Measurements from ENCODE around the gene FREM2. TPM values are rescaled to one million over a fixed set of nuclear protein-coding genes. Genes with fewer than 3 reads are reported as not detected.

Gene FREM2
- total and polyA plus RNA-seq, 9 of the 15 experiments (the other 6 are each of a cell fraction or from before 2014, with no cell fraction given): under 0.01 to 0.02 TPM; not detected in 7

DNA sequence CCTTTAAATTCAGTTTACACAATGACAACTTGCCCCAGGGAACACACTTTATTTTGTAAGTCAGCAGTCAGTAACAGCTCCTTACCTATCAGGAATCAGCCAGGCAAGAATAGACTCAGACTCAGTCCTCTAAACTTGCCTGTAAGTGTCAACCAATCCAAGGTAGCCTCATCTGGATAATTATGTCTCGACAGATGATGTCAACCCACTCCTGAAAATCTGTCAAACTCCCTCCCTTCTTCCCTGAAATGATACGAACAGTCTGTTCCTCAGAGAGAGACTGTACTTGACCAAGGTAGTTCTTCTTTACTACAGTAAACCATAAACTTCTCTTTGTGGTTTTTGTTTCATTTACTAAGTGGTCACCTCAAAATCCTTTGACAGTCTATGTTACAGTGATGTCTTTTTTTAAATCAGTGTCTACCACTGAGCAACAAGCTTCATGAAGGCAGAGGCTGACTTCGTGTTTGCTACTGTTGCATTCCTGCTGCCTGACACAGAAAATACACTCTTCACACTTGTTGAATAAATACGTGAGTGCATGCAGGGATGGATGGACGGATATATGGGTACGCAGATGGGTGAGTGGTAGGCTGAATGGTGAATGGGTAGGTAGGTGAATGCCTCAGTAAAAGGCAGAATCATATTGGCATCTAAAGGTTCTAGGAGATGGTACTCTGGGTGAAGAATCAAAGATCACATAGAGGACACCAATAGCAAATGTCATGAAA, 17.5 kb upstream of the FREM2 start (continued):
- TF ChIP-seq, protein P1, sequence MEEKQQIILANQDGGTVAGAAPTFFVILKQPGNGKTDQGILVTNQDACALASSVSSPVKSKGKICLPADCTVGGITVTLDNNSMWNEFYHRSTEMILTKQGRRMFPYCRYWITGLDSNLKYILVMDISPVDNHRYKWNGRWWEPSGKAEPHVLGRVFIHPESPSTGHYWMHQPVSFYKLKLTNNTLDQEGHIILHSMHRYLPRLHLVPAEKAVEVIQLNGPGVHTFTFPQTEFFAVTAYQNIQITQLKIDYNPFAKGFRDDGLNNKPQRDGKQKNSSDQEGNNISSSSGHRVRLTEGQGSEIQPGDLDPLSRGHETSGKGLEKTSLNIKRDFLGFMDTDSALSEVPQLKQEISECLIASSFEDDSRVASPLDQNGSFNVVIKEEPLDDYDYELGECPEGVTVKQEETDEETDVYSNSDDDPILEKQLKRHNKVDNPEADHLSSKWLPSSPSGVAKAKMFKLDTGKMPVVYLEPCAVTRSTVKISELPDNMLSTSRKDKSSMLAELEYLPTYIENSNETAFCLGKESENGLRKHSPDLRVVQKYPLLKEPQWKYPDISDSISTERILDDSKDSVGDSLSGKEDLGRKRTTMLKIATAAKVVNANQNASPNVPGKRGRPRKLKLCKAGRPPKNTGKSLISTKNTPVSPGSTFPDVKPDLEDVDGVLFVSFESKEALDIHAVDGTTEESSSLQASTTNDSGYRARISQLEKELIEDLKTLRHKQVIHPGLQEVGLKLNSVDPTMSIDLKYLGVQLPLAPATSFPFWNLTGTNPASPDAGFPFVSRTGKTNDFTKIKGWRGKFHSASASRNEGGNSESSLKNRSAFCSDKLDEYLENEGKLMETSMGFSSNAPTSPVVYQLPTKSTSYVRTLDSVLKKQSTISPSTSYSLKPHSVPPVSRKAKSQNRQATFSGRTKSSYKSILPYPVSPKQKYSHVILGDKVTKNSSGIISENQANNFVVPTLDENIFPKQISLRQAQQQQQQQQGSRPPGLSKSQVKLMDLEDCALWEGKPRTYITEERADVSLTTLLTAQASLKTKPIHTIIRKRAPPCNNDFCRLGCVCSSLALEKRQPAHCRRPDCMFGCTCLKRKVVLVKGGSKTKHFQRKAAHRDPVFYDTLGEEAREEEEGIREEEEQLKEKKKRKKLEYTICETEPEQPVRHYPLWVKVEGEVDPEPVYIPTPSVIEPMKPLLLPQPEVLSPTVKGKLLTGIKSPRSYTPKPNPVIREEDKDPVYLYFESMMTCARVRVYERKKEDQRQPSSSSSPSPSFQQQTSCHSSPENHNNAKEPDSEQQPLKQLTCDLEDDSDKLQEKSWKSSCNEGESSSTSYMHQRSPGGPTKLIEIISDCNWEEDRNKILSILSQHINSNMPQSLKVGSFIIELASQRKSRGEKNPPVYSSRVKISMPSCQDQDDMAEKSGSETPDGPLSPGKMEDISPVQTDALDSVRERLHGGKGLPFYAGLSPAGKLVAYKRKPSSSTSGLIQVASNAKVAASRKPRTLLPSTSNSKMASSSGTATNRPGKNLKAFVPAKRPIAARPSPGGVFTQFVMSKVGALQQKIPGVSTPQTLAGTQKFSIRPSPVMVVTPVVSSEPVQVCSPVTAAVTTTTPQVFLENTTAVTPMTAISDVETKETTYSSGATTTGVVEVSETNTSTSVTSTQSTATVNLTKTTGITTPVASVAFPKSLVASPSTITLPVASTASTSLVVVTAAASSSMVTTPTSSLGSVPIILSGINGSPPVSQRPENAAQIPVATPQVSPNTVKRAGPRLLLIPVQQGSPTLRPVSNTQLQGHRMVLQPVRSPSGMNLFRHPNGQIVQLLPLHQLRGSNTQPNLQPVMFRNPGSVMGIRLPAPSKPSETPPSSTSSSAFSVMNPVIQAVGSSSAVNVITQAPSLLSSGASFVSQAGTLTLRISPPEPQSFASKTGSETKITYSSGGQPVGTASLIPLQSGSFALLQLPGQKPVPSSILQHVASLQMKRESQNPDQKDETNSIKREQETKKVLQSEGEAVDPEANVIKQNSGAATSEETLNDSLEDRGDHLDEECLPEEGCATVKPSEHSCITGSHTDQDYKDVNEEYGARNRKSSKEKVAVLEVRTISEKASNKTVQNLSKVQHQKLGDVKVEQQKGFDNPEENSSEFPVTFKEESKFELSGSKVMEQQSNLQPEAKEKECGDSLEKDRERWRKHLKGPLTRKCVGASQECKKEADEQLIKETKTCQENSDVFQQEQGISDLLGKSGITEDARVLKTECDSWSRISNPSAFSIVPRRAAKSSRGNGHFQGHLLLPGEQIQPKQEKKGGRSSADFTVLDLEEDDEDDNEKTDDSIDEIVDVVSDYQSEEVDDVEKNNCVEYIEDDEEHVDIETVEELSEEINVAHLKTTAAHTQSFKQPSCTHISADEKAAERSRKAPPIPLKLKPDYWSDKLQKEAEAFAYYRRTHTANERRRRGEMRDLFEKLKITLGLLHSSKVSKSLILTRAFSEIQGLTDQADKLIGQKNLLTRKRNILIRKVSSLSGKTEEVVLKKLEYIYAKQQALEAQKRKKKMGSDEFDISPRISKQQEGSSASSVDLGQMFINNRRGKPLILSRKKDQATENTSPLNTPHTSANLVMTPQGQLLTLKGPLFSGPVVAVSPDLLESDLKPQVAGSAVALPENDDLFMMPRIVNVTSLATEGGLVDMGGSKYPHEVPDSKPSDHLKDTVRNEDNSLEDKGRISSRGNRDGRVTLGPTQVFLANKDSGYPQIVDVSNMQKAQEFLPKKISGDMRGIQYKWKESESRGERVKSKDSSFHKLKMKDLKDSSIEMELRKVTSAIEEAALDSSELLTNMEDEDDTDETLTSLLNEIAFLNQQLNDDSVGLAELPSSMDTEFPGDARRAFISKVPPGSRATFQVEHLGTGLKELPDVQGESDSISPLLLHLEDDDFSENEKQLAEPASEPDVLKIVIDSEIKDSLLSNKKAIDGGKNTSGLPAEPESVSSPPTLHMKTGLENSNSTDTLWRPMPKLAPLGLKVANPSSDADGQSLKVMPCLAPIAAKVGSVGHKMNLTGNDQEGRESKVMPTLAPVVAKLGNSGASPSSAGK (IDR thresholded peaks at IDR 0.05): no peak
- TF ChIP-seq CHD2 (IDR thresholded peaks at IDR 0.05; ENCODE audit: low read depth, low read length): no peak
- no peak for TF ChIP-seq ZNF431 (CRISPR knock-in tag; IDR thresholded peaks at IDR 0.05)
- no peak for TF ChIP-seq MCM2 (IDR thresholded peaks at IDR 0.05; ENCODE audit: low read depth)
- TF ChIP-seq NEUROD1 (IDR thresholded peaks at IDR 0.05; ENCODE audit: borderline replicate concordance, low read depth, low read length, partially characterized antibody): no peak
- TF ChIP-seq CREM (IDR thresholded peaks at IDR 0.05; ENCODE audit: low read depth): no peak
- TF ChIP-seq HDAC2 (IDR thresholded peaks at IDR 0.05): no peak
- no peak for TF ChIP-seq ZNF778 (CRISPR knock-in tag; IDR thresholded peaks at IDR 0.05)
- no peak for TF ChIP-seq CCNT2 (IDR thresholded peaks at IDR 0.05; ENCODE audit: borderline replicate concordance, extremely low read depth, insufficient read length, low read depth, low read length)
- TF ChIP-seq HOXB6 (CRISPR knock-in tag; IDR thresholded peaks at IDR 0.05; ENCODE audit: borderline replicate concordance): no peak
